NCI-H2227 (cell line): Measurements from ENCODE around the gene OR51B4.
"Not testable (repeated sequence)": the region's sequence is repeated elsewhere in the genome, so short reads cannot be mapped to it uniquely, and the experiment has no call there.

ENCODE experiments used
- DNase-seq: peaks from one replicate; lab custom pipeline; 2025; ENCODE audit not compliant: unreplicated experiment; lab: John Stamatoyannopoulos, UW

The OR51B4 gene, protein sequence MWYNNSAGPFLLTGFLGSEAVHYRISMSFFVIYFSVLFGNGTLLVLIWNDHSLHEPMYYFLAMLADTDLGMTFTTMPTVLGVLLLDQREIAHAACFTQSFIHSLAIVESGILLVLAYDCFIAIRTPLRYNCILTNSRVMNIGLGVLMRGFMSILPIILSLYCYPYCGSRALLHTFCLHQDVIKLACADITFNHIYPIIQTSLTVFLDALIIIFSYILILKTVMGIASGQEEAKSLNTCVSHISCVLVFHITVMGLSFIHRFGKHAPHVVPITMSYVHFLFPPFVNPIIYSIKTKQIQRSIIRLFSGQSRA

DNA sequence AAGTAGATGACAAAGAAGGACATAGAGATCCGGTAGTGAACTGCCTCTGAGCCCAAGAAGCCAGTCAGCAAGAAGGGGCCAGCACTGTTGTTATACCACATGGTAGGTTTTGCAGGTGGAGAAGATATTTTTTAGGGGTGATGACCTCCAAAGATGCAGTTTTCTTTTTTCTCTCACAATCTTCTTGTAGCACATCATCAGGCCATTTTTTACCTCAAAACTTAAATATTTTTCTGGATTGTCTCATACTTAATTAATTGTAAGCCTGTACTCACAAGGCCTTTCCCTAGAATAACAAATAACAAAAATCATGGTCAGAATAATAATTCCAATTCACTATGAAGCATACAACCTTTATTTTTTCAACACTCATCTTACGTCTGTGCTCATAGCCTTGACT is at the start of gene OR51B4:
OR51B4 (minus strand) TSS at position 101 of the 400 bp plus-strand sequence; CDS start at position 101, 0 bp downstream.
- no peak for DNase-seq

DNA sequence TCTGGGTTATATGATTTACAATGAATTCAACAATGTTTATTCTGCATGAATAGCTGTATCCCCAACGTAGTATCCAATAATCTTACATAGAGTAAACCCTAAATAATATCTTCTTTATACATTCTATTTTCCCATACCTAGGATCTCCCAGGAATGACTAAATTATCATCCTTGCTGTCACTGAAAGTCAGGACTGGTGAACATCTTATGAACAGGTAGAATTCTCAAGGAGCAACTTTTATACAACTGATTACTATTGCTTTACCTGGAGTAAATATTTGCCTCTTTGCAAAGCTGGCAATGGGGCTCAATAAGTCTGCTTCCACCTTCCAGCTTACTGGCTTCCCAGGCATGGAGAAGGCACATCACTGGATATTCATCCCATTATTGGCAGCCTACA is 49.5 kb upstream of the OR51B4 start, which contains the start of gene OR51B6:
OR51B6 (plus strand) TSS at position 301 of the 400 bp plus-strand sequence; CDS start at position 301, 0 bp downstream.
- no peak for DNase-seq

DNA sequence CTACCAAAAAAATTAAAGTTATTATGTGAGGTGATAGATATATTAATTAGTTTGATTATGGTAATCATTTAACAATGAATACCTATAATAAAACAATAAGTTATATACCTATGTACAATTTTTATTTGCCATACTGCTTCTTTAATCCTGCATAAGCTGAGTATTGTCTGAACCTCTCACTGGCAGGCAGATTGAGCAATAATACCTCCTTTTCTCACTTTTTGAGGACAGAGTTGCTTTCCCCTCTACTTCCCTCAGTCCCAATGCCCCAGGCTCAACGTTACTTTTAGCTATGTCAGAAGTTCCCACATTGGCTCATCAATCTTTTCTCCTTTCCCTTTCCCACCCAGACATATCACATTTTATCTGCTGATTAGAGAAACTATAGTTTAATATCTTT is 47.8 kb upstream of the OR51B4 start:
- DNase-seq, result no peak

DNA sequence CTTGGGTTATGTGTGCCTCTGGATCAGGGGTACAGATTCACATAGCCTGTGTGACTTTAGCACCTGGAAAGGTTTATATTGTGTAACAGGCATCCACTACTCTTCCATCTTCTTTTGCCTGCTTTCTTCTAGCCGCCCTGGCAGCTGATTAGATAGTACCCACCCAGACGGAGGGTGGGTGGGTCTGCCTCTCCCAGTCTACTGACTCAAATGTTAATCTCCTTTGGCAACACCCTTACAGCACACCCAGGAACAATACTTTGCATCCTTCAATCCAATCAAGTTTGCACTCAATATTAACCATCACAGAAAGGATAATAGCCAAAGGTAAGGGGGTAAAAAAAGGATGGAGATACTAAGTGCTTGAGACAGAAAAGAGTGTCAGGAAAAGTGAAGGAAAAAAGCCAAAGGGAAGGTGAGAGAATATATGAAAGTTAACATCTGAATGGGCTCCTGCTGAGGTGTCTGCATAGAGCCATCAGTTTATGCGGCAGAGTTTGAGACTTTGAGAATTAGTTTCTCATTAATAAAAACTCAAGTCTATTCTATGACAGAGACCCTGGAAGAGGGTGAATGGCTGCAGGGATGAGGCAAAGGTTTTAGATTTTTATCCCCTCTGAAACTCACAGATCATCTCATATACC is 46.9 kb upstream of the OR51B4 start:
- no peak for DNase-seq

DNA sequence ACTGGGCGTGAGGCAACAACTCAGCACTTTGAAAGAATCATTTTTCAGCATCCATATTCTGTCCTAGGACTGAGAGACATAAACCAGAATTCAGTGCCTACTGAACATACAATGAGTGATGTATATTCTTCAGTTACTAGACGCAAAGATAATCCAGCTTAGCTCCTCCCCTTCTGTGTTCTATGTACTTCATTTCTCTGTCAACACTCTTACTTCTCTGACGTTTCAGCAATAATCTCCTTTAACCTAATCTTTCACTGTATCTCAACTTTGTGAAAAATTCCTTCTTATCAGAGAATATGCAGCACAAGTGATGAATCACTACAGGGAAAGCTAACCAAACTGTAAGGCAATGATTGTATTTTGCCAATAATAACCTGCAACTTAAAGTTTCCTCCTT is 44.1 kb upstream of the OR51B4 start:
- no peak for DNase-seq

DNA sequence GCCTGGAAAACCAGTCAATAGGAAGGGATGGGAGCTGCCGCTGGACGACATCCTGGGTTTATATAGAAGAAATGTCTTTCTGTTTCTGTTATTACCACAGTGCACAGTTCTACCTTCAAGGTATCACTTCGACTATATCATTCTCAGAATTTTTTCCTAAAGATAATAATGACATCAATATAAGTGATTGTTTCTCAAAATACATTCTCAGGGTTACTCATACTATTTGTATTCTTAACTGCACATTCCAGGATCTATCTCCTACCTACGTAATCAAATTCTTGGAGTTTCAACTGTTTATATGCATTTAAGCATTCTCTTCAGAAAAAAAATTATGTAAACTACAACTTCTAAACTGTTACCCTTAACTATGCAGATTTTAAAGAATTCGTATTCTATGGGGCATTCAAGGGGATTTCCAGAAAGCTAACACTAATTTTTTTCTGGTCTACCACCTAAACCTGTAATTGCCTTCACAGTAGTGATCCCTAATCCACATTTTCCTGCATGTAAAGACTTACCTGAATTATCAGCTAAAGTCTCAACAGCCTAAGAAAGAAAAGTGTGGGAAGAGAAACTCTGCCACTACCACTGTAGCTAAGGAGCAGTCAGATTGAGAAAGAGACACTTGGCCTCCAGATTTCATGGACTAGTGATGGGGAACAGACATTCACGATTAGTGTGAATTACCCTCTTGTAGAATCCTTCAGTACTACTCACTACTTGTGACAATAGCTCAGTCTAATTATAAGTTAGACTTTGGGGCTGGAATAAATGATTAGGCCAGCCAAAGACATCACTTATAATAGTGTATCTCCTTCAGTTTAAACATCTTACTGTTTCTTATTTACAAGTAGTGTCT is 42.0 kb upstream of the OR51B4 start, which contains the start of gene OR51B5:
OR51B5 (minus strand) TSS at position 51 of the 862 bp plus-strand sequence; CDS start at position 51, 0 bp downstream.
- no peak for DNase-seq

DNA sequence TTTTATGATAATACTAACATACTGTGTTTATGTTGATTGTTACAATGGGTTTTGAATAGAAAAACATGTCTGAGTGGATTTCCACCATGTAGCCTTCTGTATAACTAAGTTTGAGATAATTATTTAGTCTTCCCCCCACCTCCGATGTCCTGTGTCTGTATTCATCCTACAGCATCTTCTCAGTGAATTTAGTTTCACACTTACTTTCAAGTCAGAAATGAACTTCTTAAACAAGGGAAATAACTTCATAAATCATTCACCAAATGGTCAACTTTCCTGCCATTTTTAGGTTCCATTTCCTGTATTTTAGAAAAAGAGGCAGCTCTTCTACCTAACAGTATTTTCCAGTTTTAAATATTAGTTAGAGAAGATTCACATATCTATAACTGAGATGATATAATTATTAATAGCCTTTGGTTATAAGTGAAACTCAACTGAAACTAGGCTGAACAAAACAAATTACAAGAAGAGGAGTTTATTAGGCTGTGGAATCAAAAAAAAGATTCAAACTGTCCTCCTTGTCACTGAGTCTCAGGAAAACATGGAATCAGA is 38.1 kb upstream of the OR51B4 start:
- no peak for DNase-seq

DNA sequence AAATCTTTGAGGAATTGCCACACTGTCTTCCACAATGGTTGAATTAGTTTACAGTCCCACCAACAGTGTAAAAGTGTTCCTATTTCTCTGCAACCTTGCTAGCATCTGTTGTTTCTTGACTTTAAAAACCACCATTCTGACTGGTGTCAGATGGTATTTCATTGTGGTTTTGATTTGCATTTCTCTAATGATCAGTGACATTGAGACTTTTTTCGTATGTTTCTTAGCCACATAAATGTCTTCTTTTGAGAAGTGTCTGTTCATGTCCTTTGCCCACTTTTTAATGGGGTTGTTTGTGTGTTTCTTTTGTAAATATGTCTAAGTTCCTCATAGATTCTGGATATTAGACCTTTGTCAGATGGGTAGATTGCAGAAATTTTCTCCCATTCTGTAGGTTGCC is 35.5 kb upstream of the OR51B4 start:
- not testable (repeated sequence) for DNase-seq

DNA sequence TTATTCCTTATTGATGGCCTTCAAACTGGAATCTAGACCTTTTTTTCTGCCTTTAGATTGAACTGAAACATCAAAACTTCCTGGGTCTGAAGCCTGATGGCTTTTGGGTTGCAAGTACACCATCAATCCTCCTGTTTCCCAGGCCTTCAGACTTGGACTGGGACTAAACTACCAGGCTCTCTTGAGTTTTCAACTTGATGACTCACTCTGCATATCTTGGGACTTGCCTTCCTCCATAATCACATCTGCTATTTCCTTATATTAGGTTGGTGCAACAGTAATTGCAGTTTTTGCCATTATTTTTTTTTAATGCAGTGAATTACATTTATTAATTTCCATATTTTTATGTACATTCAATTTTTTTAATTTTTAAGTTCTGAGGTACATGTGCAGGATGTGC is 34.6 kb upstream of the OR51B4 start:
- no peak for DNase-seq

DNA sequence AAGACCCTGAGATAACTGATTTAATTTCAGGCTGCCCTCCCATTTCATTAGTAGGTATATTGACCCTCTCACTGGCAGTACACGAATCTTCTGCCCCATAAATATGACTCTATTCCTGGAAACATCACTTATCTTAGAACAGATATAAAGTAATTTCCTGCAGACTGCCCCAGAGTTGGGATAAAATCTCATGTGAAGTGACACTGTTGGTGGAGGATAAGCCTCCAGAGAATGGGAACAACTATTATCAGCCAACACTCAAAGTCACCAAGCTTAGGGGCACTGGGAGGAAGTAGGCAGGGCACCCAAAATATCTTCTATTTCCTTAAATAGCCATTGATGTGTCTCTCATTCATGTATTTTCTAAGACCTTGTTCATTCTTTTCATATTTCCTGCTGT is 33.4 kb upstream of the OR51B4 start:
- no peak for DNase-seq

DNA sequence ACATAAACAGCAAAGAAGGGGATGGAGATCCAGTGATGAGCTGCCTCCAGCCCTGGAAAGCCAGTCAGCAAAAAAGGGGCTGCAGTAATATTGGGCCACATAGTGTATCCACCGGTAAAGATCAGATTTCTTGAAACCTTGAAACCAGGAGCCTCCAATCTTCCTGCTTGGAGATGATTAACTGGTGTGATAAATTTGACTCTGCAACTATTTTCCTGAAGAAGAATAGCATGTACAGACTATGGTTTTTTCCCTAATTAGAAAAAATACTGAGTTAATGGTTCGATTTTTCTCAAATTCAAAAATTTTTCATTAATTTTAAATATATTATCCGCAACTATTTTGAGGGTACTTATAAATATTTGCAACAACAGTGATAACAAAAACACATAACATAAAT is 22.5 kb upstream of the OR51B4 start, which contains the start of gene OR51B2:
OR51B2 (minus strand) TSS at position 101 of the 400 bp plus-strand sequence; CDS start at position 101, 0 bp downstream.
- DNase-seq, result no peak

DNA sequence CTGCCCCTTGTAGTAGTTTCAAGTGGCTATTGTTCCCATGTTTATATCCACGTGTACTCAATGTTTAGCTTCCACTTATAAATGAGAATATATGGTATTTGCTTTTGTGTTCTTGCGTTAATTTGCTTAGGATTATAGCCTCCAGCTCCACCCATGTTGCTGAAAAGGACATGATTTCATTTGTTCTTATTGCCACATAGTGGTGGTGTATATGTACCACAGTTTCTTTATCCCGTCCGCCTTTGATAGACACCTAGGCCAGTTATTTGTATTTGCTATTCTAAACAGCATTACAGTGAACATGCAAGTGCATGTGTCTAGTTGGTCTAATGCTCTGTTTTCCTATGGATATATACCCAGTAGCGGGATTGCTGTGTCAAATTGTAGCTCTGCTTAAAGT is 15.5 kb upstream of the OR51B4 start:
- no peak for DNase-seq

DNA sequence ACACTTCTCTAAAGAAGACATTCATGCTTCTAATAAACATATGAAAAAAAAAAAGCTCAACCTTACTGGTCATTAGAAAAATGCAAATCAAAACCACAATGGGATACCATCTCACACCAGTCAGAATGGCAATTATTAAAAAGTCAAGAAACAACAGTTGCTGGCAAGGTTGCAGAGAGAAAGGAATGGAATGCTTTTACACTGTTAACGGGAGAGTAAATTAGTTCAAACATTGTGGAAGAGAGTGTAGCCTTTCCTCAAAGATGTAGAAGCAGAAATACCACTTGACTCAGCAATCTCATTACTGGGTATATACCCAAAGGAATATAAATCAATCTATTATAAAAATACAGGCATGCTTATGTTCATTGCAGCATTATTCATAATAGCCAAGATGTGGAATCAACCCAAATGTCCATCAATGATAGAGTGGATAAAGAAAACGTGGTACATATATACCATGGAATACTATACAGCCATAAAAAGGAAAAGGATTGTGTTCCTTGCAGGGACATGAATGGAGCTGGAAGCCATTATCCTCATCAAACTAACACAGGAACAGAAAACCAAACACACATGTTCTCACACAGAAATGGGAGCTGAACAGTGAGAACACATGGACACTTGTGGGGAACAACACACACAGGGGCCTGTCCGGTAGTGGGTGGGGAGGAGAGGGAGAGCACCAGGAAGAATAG is 11.7 kb upstream of the OR51B4 start:
- DNase-seq, result not testable (repeated sequence)

DNA sequence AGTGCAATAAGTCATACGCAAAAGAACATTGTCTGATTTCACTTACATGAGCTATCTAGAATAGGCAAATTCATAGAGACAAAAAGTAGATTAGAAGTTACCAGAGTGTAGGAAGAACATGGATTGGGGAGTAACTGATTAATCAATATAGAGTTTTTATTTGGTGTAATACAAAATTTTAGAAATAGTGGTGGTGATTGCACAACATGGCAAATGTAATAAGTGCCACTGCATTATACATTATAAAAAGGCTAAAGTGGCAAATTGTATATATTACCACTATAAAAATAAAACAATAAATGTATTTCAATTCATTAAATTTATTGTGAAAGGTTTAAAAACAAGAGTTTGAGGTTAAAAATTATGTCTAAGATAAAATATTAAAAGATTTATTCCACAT is 8.7 kb upstream of the OR51B4 start:
- DNase-seq, result no peak

DNA sequence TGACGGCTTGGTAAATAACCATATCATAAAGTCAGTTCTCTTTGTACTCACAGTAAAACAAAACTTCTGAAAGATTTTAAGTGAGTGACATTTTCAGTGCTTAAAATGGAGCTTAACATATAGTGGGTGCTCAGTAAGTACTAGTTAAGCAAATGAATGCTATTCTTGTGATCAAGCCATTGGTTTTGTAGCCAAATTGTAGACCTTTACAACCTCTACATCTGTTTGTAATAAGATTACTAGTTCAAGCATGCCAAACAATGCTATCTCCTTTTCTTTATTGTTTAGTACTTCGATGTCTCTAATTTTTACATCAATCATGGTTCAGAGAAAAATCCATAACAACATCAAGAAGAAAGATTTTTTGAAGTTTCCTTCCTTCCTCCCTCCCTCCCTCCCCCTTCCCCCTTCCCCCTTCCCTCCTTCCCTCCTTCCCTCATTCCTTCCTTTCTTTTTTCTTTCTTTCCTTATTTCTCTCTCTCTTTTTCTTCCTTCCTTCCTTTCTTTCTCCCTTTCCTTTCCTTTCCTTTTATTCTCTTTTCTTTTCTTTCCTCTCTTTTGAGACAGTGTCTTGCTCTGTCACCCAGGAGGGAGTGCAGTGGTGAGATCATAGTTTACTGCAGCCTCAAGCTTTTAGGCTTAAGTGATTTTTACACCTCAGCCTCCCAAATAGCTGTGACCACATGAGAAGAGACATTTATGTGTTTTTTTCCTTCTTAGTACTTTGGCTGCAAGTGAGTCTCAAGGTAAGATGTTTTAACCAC is 5.7 kb upstream of the OR51B4 start:
- DNase-seq, result no peak

DNA sequence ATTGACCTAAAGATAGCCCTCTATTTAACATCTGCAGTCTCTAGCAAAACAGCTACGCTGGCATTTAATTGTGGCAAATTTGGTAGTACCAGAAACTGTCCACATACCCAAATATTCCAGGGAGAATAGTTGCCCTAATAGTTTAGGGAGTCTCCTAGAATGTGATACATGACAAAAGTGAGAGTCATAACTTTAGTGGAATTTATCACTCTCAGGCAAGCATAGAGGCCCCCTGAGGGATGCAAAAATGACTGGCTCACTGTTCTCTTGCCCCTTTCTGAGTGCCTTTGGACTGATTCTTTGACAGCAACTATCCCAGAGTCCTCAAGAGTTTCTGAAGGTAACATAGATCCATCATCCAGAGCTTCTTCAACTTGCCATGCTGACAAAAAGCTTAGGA is 2.3 kb upstream of the OR51B4 start:
- DNase-seq, result no peak

DNA sequence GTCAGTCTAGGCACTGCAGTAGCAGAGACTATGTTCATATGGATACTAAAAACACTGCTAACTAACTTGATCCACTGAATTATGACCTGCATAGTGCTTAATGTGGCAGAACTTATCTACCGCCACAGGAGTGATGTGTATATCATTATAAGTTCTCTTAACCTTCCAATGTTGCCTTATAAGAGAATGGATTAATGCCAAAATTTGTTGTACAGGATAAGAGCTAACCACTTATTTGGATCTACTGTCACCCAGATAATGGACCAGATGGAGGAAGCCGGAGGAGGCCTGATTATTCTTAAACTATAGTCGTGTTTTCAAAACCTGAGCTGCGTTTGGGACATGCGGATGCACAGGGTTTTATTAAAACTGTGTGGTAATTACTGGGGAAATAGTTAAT is 1.9 kb upstream of the OR51B4 start:
- DNase-seq, result no peak

DNA sequence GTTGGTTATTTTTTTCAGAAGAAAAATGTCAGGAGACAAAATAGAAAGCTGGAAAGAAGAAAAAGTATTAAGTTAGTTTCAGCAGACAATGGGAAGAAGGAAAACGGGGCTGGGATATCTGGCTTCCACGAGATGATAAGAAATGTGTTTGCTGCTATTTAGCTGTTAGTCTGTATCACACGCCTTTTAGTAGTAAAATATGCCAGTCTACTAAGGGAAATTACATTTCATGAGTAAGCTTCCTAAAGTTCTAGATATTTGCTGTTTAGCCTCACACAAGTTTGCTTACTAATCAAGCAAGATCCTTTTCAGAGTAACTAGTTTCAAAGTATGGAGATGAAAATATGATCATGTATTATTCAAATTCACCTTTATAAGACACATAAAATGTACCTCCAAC is 1.5 kb downstream of the OR51B4 start:
- no peak for DNase-seq

DNA sequence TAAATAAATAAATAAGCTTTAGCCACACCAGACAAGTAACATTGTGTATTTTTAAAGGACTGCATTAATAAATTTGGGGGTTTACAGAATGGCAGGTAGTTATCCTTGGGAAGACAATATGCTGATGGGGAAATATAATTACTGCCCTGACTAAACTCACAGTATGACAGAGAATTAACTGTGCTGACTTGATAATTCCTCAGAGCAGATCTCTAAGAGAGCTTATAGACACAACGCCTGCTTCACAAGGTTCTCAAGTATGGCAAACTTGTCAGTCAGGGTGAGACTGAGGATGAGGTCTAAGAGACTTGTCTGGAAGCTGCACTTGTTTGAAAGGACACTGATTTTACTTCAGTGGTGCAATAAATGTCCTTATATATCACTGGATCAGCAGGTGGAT is 3.3 kb downstream of the OR51B4 start:
- no peak for DNase-seq
